ENCODE data around the gene WIPF1.
"Not testable (repeated sequence)": the region's sequence is repeated elsewhere in the genome, so short reads cannot be mapped to it uniquely, and the experiment has no call there.

WIPF1 gene

GRCh38 chr2:174571669-174572323, 25.8 kb downstream of the WIPF1 start:
- DNase-seq (ENCODE audit: low read depth), result no peak

DNA sequence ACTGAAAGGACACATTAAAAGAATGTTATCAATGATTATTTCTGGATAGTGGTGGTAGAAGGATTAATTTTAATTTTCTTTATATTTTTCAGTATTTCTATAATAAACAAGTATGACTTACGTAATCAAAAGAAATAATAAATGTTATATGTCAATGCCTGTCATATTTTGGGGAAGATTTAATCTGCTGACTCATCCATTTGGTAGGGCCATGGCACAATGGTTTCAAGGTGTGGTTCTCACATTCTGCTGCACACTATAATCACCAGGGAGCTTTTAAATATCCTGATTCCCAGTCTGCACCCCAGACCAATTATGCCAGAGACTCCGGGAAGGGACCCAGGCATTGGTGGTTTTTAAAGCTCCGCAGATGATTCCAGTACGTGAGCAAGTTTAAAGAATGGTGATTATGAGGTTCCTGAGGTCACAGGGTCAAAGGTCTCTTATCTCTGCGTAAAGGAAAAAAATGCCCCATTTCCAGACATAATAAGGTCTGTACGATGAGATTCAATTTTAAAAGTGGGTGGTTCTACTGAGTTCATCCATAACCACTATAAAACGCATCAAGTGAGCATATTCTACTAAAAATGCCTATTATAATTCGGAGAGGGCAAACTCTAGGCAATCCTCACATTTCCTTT, 27.2 kb downstream of the WIPF1 start:
- DNase-seq (ENCODE audit: low read depth), result peak; percentile 10

GRCh38 chr2:174569678-174570077, 27.9 kb downstream of the WIPF1 start:
- DNase-seq (ENCODE audit: low read depth), result no peak

GRCh38 chr2:174568425-174568824, 29.2 kb downstream of the WIPF1 start:
- no peak for DNase-seq (ENCODE audit: low read depth)

DNA sequence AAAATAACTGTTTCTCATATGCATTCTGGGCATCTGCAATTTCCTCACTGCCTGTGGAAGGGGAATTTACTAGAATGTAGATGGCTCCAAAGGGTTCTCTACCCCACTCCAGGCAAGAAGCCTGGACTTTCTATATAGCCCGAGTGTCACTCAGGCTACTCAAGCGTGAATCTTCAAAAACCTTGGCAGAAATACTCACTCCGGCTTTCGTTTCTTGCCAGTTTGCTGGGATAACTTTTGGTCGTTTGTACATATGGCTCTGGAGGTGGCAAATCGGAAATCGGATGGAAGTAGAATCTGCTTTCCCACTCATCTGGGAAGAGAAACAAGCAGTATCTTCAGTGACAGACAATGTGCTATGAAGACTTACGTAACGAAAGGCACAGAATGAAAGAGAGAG, 30.7 kb downstream of the WIPF1 start:
- no peak for DNase-seq (ENCODE audit: low read depth)

DNA sequence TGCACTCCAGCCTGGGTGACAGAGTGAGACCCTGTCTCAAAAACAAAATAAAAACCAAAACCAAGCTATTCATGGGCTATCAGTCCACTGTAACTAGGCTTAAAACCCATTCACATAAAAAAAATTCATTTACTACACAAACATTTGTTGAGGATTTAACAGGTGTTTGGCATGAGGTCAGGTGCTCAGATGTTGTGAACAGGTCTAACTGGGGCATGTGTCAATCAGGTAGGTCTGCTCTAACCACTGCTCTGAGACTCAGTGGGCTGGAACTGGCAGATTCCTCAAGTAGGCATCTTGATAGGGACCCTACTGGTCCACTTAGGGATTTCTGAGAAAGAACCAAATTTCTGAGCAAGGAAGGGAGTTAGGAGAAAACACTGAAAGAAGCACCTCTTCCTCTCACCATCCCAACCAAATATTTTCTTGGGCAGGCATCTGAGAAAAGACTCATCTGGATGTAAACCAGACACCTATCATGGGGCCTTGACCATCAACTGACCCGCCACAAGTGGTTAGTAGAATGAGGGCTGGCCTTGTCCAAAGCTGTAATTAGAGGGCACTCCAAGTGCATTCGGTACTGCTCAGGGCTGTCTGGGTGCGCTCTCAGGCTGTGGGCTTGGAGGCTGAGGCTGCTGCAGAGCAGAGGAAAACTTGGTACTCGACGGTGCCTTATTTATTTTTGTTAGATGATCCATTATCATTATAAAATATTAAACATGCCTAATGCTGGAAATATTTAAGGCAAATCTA, 33.9 kb downstream of the WIPF1 start:
- no peak for DNase-seq (ENCODE audit: low read depth)

GRCh38 chr2:174561972-174562370, 35.6 kb downstream of the WIPF1 start:
- no peak for DNase-seq (ENCODE audit: low read depth)

DNA sequence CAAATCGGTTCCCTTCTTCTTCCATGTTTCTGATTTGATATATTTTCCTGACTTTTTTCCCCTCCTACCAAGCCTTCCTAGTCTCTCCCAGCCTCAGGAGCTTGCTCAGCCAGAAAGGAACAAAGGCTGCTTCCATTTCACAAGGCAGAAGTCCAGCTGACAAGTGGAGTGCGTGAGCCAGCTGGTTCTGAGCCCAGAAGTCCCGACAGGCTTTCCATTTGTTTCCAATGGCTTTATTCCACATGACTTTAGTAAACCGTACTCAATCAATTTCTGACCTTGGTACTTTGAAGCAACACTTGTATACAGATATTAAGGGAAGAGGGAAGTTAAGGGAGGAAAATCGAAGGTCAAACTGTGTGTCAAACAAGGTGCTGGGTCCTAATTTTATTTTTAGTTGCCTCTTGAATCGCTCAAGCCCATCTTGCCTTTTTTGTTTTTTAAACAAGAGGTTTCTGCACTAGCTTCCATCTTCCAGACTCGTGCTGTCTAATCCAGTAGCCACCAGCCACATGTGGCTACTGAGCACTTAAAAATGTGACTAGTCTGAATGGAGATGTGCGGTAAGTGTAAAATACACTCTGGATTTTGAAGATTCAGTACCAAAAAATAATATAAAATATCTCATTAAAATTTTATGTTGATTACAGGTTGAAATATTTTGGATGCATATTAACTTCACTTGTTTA, 36.2 kb downstream of the WIPF1 start:
- peak; percentile 38 for DNase-seq (ENCODE audit: low read depth)

- no peak for DNase-seq (ENCODE audit: low read depth)
Observed at GRCh38 chr2:174560737-174561136, 36.9 kb downstream of the WIPF1 start.

DNA sequence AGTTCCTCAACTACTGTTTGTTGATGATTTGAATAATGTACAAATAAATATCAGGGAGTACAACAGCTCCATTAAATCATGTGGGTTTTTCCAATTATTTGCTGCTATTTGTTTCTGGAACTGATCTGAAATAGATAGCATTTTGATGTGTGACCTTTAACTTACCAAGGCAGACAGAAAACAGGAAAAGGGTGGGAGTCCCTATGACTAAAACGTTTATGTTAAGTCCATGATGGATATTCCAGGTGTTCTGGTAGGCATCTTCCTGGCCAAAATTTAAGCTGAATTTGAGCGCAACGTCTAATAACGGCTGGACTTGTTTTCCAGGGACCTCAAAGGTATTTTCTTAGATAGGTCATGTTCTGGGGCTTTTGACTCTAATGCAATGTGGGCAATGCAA, 41.6 kb downstream of the WIPF1 start:
- DNase-seq (ENCODE audit: low read depth), result no peak

DNA sequence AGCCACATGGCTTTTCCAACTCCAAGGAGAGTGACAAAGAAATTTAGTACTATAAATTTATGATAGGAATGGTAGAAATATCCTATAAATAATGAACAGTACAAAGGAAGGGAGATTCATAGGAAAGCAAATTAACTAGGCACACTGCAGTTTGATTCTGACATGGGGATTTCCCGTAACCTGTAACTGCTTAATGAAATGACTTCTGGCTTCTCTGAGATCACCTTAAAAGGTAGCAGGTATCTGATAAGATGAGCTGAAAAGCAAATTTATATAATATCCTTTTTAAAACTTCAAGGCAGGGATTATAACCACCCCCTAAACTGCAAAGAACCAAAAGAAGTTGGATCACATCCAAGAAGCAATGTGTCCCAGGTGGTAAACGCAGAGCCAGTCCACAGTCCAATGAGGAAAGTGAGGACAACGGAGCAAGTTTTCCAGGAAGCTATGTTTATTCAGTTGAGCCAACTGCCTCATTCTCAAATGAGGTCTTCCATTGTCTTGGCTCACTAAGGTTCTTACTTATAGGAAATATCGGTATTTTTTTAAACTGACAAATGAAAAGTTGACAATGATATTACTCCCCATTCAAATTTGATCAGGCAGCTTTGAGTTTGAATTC, 43.0 kb downstream of the WIPF1 start:
- no peak for DNase-seq (ENCODE audit: low read depth)

DNA sequence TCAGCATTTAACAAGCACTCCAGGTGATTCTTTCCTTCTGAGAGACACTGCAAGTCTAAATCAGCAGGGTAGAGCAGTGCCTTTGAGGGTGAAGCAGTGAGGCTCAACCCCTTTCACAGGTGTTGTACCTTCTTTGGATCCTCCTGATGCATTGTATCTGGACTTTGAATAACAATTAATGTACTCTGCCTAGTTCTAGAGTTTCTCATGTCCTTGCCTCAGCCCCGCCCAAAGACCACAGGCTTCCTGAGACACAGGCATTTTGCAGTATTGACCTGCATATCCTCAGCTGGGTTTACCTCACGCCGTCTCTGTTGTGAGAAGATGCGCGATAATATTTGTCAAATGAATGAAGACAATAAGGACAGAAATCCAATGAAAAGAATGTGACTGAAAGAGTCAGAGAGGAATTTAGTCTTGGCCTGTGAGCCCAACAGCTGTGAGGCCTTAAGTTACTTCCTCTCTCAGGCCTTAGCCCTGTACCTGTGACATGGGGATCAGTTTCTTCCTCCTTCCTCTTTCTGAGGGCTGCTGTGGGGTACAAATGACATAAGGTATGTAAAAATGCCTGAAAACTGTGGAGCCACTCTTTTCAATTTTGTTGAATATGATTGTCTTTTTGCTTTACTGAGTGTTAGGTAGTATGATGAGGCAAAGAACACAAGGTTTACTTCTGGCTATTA, 43.7 kb downstream of the WIPF1 start:
- DNase-seq (ENCODE audit: low read depth), result no peak

- no peak for DNase-seq (ENCODE audit: low read depth)
Observed at GRCh38 chr2:174552880-174553279, 44.7 kb downstream of the WIPF1 start.

- DNase-seq (ENCODE audit: low read depth), result no peak
Observed at GRCh38 chr2:174551697-174552096, 45.9 kb downstream of the WIPF1 start.

DNA sequence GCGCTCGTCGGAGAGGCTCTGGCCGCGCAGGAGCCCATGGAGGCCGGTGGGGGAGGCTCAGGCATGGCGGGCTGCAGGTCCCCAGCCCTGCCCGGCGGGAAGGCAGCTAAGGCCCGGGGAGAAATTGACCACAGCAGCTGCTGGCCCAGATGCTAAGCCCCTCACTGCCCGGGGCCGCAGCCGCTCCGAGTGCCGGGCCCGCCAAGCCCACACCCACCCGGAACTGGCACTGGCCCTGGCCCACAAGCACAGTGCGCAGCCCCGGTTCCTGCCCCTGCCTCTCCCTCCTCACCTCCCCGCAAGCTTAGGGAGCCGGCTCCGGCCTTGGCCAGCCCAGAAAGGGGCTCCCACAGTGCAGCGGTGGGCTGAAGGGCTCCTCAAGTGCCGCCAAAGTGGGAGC, 49.0 kb downstream of the WIPF1 start:
- DNase-seq (ENCODE audit: low read depth), result not testable (repeated sequence)

DNA sequence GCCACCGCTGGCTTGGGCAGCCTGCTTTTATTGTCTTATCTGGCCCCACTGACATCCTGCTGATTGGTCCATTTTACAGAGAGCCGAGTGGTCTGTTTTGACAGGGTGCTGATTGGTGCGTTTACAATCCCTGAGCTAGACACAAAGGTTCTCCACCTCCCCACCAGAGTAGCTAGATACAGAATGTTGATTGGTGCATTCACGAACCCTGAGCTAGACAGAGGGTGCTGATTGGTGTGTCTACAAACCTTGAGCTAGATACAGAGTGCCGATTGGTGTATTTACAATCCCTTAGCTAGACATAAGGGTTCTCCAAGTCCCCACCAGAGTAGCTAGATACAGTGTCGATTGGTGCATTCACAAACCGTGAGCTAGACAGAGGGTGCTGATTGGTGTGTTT, 49.6 kb downstream of the WIPF1 start:
- not testable (repeated sequence) for DNase-seq (ENCODE audit: low read depth)

- peak; percentile 56 for DNase-seq (ENCODE audit: low read depth)
Observed at GRCh38 chr2:174546519-174547506, 50.8 kb downstream of the WIPF1 start.

DNA sequence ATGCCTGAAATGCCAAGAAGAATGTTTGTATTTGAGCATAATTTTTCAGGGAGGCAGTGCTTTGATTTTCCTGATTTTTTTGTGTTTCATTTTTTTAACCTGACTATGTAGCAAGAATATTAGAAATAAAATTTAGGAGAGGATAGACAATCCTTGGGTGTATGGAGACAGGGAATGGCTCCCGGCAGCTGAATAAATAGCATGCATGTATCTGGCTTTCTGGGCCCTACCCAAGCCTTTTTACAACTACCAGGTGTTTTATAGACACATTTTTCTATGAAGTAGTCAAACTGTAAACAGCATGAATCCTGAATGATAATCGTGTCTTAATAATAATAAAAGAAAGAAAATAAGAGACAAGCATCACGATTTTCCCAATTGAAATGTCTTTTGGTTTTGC, 52.4 kb downstream of the WIPF1 start:
- DNase-seq (ENCODE audit: low read depth), result no peak

- DNase-seq (ENCODE audit: low read depth), result no peak
Observed at GRCh38 chr2:174544802-174545201, 52.8 kb downstream of the WIPF1 start.

DNA sequence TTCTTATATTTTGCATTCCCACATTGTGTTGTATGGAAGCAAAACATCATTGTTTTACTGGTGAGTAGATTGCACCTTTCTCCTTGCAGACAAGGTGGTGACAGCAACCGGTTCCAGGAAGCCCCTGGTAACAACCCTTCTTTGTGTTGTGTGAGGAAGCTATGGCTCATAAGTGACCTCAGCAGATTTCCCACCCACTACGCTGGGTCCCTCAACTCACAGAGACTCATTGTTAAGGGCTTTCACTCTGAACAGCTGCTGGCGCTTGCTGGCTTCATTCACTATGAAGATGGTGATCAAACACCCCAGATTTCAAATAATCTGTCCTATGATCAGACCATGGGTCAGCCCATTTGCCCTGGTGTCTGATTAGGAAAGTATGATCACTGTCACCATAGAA, 53.4 kb downstream of the WIPF1 start:
- no peak for DNase-seq (ENCODE audit: low read depth)
